Smooth muscle cell (in vitro differentiated cells): ENCODE measurements around the gene KRTAP9-6. TPM values are rescaled to one million over a fixed set of nuclear protein-coding genes. Genes with fewer than 3 reads are reported as not detected.

ENCODE experiments used
- DNase-seq: peaks from one replicate; lab custom pipeline; 2025; ENCODE audit not compliant: unreplicated experiment; lab: John Stamatoyannopoulos, UW
- H2AFZ ChIP-seq: fragments of 200-600 bp; sonication (generic); 2 replicates; pipeline ENCODE4 v1.6.0; 2016; ENCODE audit warnings: antibody characterized with exemption, low read depth, mild to moderate bottlenecking
- H3F3A ChIP-seq: fragments of 200-600 bp; sonication (generic); 2 replicates; pipeline ENCODE4 v1.6.0; 2017; ENCODE audit warnings: antibody characterized with exemption, low read depth
- H3K27ac ChIP-seq: fragments of 200-600 bp; sonication (generic); 2 replicates; pipeline ENCODE4 v1.5.1; 2016; ENCODE audit warnings: low read depth, mild to moderate bottlenecking
- H3K27me3 ChIP-seq: fragments of 200-600 bp; sonication (generic); 2 replicates; pipeline ENCODE4 v1.6.1; 2016; ENCODE audit warnings: low read depth, mild to moderate bottlenecking
- H3K36me3 ChIP-seq: fragments of 200-600 bp; sonication (generic); 2 replicates; pipeline ENCODE4 v1.5.1; 2016; ENCODE audit warnings: low read depth
- H3K4me1 ChIP-seq: fragments of 200-600 bp; sonication (generic); 2 replicates; pipeline ENCODE4 v1.5.1; 2016; ENCODE audit warnings: low read depth
- H3K4me2 ChIP-seq: fragments of 200-600 bp; sonication (generic); 2 replicates; pipeline ENCODE4 v1.6.0; 2016; ENCODE audit warnings: mild to moderate bottlenecking
- H3K4me3 ChIP-seq: fragments of 200-600 bp; sonication (generic); 2 replicates; pipeline ENCODE4 v1.5.1; 2016; ENCODE audit warnings: mild to moderate bottlenecking
- H3K79me2 ChIP-seq: fragments of 200-600 bp; sonication (generic); 2 replicates; pipeline ENCODE4 v1.6.0; 2016; ENCODE audit warnings: low read depth, mild to moderate bottlenecking
- H3K9ac ChIP-seq: fragments of 200-600 bp; sonication (generic); 2 replicates; pipeline ENCODE4 v1.6.0; 2016; ENCODE audit warnings: low read depth
- H3K9me3 ChIP-seq: fragments of 200-600 bp; sonication (generic); replicated peaks from 2 replicates; pipeline ENCODE4 v1.5.1; 2016; ENCODE audit warnings: low read depth
- H4K20me1 ChIP-seq: fragments of 200-600 bp; sonication (generic); 2 replicates; pipeline ENCODE4 v1.6.0; 2016; ENCODE audit warnings: low read depth
- WGBS: methylation state at CpG from one replicate; pipeline ENCODE4 v1.1.7; 2016; ENCODE audit warnings: low lambda C conversion rate; 5-methylcytosine and 5-hydroxymethylcytosine counted together
- polyA plus RNA-seq: library from polyadenylated mRNA; unstranded; fragments of >200 nt; fragmentation: Nextera tagmentation; extraction: Ambion mirVana; gene quantifications from 2 replicates; pipeline ENCODE4 v1.2.1, GENCODE V29; 2016
- total RNA-seq: library from RNA; depleted of rRNA; stranded (reverse); fragments of >200 nt; gene quantifications from 2 replicates; pipeline ENCODE4 v1.2.3, GENCODE V29; 2014
- TF ChIP-seq, protein P1 (sequence below): fragments of 200-600 bp; sonication (generic); IDR thresholded peaks from 2 replicates; pipeline ENCODE4 v1.5.1; 2017; ENCODE audit warnings: borderline replicate concordance, mild to moderate bottlenecking, antibody characterized with exemption; ENCODE audit not compliant: insufficient read depth, poor library complexity, severe bottlenecking

The KRTAP9-6 gene
- total and polyA plus RNA-seq, 2 experiments from 2014 or later: not detected

DNA sequence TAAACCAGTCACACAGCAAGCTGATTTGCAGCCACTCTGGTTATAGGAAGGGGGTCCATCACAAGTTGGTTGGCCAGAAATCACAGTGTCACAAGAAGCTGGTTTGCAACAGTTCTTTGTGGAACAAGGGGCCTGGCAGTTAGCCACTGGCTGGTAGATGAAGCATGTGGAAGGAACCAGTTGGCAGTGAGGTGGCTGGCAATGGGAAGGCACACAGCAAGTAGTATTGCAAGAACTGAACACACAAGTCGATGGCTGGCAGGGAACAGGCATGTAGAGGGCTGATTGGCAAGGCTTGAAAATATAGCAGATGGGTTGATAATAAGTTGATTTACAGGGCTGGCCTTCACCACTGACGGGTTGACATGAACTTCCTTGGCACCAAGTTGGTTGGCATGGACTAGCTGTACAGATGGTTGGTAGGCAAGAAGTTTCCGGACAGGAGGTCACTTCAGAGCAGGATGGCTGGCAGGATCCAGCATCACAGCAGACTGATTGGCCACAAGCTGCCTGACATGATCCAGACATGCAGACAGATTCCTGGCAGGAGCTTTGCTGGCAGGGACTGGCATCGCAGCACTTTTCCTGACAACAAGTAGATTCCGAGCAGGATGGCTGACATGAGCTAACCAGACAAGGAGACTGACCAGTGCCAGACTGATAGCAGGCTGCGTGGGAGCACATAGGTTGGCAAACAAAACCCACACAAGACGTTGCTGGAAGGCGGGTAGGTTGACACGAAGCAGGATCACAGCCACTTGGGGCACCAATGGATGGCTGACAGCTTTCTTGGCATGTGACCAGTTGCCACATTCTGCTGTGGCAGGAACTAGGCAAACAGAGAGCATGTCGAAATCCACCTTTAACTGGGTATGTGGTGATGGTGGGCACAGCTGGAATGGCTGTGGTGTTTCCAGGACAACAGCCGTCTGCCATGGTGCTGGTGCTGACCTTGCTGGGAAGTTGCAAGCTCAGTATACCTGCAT lies 37.0 kb downstream of the KRTAP9-6 start, which contains the start of gene KRTAP29-1:
Gene KRTAP29-1, minus strand, starts transcription at position 936 of the 986 bp plus-strand sequence. Its CDS starts 0 bp downstream, at position 936.
- 91% methylated on average over 11 of the region's 11 CpGs for WGBS
- no peaks in the 10 kb centered on the region for H3F3A ChIP-seq
- no peak within 1 kb of the TSS for H3K9ac ChIP-seq
- H3K36me3 ChIP-seq: no peaks in the 10 kb centered on the region
- H3K4me2 ChIP-seq: no peak within 1 kb of the TSS
- H3K79me2 ChIP-seq: no peaks in the 10 kb centered on the region
- DNase-seq: no peak
- H3K27ac ChIP-seq: no peak within 1 kb of the TSS
- no peaks in the 10 kb centered on the region for H3K9me3 ChIP-seq
- H3K27me3 ChIP-seq: no peaks in the 10 kb centered on the region
- no peak within 1 kb of the TSS for H2AFZ ChIP-seq
- TF ChIP-seq, protein P1, sequence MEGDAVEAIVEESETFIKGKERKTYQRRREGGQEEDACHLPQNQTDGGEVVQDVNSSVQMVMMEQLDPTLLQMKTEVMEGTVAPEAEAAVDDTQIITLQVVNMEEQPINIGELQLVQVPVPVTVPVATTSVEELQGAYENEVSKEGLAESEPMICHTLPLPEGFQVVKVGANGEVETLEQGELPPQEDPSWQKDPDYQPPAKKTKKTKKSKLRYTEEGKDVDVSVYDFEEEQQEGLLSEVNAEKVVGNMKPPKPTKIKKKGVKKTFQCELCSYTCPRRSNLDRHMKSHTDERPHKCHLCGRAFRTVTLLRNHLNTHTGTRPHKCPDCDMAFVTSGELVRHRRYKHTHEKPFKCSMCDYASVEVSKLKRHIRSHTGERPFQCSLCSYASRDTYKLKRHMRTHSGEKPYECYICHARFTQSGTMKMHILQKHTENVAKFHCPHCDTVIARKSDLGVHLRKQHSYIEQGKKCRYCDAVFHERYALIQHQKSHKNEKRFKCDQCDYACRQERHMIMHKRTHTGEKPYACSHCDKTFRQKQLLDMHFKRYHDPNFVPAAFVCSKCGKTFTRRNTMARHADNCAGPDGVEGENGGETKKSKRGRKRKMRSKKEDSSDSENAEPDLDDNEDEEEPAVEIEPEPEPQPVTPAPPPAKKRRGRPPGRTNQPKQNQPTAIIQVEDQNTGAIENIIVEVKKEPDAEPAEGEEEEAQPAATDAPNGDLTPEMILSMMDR: no peak
- no peak within 1 kb of the TSS for H3K4me3 ChIP-seq
- H3K4me1 ChIP-seq: no peaks in the 10 kb centered on the region
- H4K20me1 ChIP-seq: no peaks in the 10 kb centered on the region

DNA sequence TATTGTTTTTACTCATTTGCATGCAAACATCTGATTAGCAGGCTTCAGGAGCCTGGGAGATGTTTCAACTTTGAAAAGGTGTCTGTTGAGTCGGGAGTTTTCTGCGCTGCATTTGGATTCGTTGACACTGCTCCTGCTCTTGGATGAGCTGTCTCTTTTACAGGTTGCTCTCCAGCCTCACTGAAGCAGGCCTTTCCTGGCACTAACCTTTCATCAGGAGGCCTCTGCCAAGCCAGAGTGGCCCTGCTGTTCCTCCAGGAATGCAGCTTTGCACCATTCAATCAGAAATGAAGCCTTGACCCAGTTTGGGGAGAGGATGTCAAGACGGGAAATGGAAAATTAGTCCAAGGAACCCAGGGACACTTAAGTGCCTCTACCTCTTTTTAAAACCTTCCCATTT lies 37.8 kb downstream of the KRTAP9-6 start:
- Histone ChIP-seq H3K4me1 (no peaks in the 10 kb centered on the region), H3K27me3 (no peaks in the 10 kb centered on the region), H3K4me2 (no peak overlapping the region), H3K36me3 (no peaks in the 10 kb centered on the region), H4K20me1 (no peaks in the 10 kb centered on the region), H3K79me2 (no peaks in the 10 kb centered on the region), H3F3A (no peaks in the 10 kb centered on the region), H3K4me3 (no peak overlapping the region), H3K9ac (no peak overlapping the region), H3K9me3 (no peaks in the 10 kb centered on the region), H3K27ac (no peak overlapping the region), H2AFZ (no peak overlapping the region)
- TF ChIP-seq, protein P1: no peak
- no peak for DNase-seq
- 88% methylated on average over 4 of the region's 4 CpGs for WGBS

DNA sequence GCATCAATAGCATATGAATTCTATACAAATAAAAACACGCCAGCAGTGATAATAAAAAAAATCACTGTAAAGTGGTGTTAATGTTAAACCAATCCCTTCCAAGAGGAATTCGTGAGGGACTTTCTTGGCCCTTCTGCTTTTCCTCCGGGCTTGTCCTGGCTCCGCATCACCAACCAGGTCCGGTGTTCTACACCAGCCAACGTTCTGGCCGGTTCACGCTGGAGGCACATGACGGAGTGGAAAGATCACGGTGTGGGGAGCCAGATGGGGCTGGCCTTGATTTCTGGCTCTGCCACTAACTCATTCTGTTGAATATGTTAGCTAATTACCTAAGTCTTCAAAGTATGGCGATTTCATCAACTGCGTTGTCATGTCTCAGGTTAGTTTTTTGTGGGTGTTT lies 38.9 kb downstream of the KRTAP9-6 start:
- DNase-seq: no peak
- Histone ChIP-seq H3K4me3 (no peak overlapping the region), H3K27me3 (no peaks in the 10 kb centered on the region), H3K79me2 (no peaks in the 10 kb centered on the region), H4K20me1 (no peaks in the 10 kb centered on the region), H3F3A (no peaks in the 10 kb centered on the region), H3K9me3 (no peaks in the 10 kb centered on the region), H3K4me1 (no peaks in the 10 kb centered on the region), H3K36me3 (no peaks in the 10 kb centered on the region), H3K9ac (no peak overlapping the region), H2AFZ (no peak overlapping the region), H3K27ac (no peak overlapping the region), H3K4me2 (no peak overlapping the region)
- WGBS: 86% methylated on average over 12 of the region's 12 CpGs
- TF ChIP-seq, protein P1: no peak
